Lung (tissue), 12 donors: ENCODE results near the gene ARHGEF17. TPM values are rescaled to one million over a fixed set of nuclear protein-coding genes. Genes with fewer than 3 reads are reported as not detected.

ENCODE experiments used
- ATAC-seq: fragments of 200-7000 bp; cut with Tn5 transposase; one replicate; pipeline ENCODE4 v1.9.1; 2020; ENCODE audit warnings: moderate number of reproducible peaks; ENCODE audit not compliant: insufficient read depth, low FRiP score
- DNase-seq, 3 donors: peaks; one replicate each; pipeline ENCODE4 v3.0.0-alpha.2; 2013 to 2017
- H3K27ac ChIP-seq, 2 donors: one replicate each; pipeline ENCODE4 v1.5.1; 2013; ENCODE audit warnings: mild to moderate bottlenecking in 2 of 2, moderate library complexity in 2 of 2, control low read depth in 1 of 2, inconsistent platforms in 1 of 2, low read depth in 1 of 2, low read length in 1 of 2
- H3K27me3 ChIP-seq, 3 donors: one replicate each; pipeline ENCODE4 v1.5.1; 2013; ENCODE audit warnings: low read length in 2 of 3; ENCODE audit not compliant: control insufficient read depth in 3 of 3, insufficient read depth in 3 of 3
- H3K36me3 ChIP-seq, 4 donors: one replicate each; pipeline ENCODE4 v1.5.1; 2013; ENCODE audit warnings: low read length in 4 of 4, mild to moderate bottlenecking in 1 of 4, moderate library complexity in 1 of 4; ENCODE audit not compliant: control insufficient read depth in 4 of 4, insufficient read depth in 4 of 4
- H3K4me1 ChIP-seq, 5 donors: one replicate each; pipeline ENCODE4 v1.5.1; 2013; ENCODE audit warnings: low read length in 5 of 5, mild to moderate bottlenecking in 2 of 5, moderate library complexity in 1 of 5; ENCODE audit not compliant: control insufficient read depth in 5 of 5, insufficient read depth in 5 of 5
- H3K4me3 ChIP-seq: one replicate; pipeline ENCODE4 v1.5.1; 2013; ENCODE audit warnings: mild to moderate bottlenecking, control low read depth, moderate library complexity
- H3K9ac ChIP-seq, 2 donors: one replicate each; pipeline ENCODE4 v1.5.1; 2013; ENCODE audit warnings: low read length in 2 of 2, control low read depth in 1 of 2; ENCODE audit not compliant: insufficient read depth in 1 of 2
- H3K9me3 ChIP-seq, 4 donors: one replicate each; pipeline ENCODE4 v1.5.1; 2013; ENCODE audit warnings: low read length in 3 of 4, mild to moderate bottlenecking in 1 of 4, moderate library complexity in 1 of 4; ENCODE audit not compliant: control insufficient read depth in 4 of 4, insufficient read depth in 3 of 4
- CTCF ChIP-seq: IDR thresholded peaks from 2 replicates; pipeline ENCODE4 v1.5.1; 2012; ENCODE audit warnings: mild to moderate bottlenecking; ENCODE audit errors: control extremely low read depth, extremely low read depth
- WGBS, 2 donors: extraction: QIAGEN DNeasy Blood & Tissue Kit; methylation state at CpG; one replicate each; pipeline ENCODE4 v1.1.7; 2013; 5-methylcytosine and 5-hydroxymethylcytosine counted together
- polyA plus RNA-seq, 2 donors: library from polyadenylated mRNA; stranded (reverse); fragments of 200-250 nt; gene quantifications; one replicate each; pipeline ENCODE4 v1.2.1, GENCODE V29; 2013
- total RNA-seq, 2 donors: library from RNA; depleted of rRNA in 1 of 2; stranded (reverse); fragments of >200 nt in 1 of 2; gene quantifications; one replicate each; pipeline ENCODE4 v1.2.1, GENCODE V29; 2014 to 2021
- donor health status: control.
- donor health status: control.
- donor health status: Bipolar disorder and iron deficiency.
- donor health status: healthy.
- donor health status: DM: yes; HTN: yes; CAD: no.

The ARHGEF17 gene
- total and polyA plus RNA-seq, 4 donors = 27.9 to 74.6 (median 53.5) TPM

- ATAC-seq (no peak), DNase-seq (no peak)
- Histone ChIP-seq H3K4me1 (peaks cover 0 to 16% (median 6%) of the 10 kb centered on the region in 5 donors), H3K9me3 (no peaks in the 10 kb centered on the region), H3K27ac (no peak overlapping the region), H3K36me3 (peaks cover 0 to 5% (median 4%) of the 10 kb centered on the region in 4 donors), H3K4me3 (no peak overlapping the region), H3K27me3 (no peaks in the 10 kb centered on the region), H3K9ac (no peak overlapping the region)
- 63 to 78% methylated on average over 39 to 40 of the region's 40 CpGs for WGBS, 2 donors
- no peak for TF ChIP-seq CTCF
These were observed 35.2 kb downstream of the ARHGEF17 start for GRCh38 chr11:73343076-73343873.

DNA sequence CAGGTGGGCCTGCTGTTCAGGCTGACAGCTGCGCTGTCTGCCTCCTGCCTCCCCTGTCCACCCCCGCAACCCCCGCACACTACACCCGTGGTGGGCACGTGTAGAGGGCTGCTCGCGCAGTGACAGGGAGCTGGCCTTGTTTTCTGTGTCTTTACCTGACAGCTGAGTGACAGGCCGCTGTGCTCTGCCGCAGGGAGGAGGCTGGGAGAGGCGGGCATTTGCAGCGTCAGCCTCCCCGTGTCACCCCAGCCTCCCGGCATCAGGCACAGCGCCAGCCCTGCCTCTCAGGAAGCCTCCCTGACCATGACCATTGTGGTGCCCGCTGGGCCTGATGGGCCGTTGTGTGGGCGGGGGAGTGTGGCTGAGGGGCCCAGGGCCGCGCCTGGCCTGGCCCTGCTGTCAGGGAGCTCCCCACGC is 36.1 kb downstream of the ARHGEF17 start:
- Histone ChIP-seq H3K27ac (no peak overlapping the region), H3K27me3 (no peaks in the 10 kb centered on the region), H3K9me3 (no peaks in the 10 kb centered on the region), H3K4me3 (no peak overlapping the region), H3K36me3 (peaks cover 0 to 6% (median 6%) of the 10 kb centered on the region in 4 donors), H3K4me1 (peaks cover 0 to 16% (median 6%) of the 10 kb centered on the region in 5 donors), H3K9ac (no peak overlapping the region)
- no peak for ATAC-seq
- WGBS, 2 donors = 65 to 75% methylated on average over 20 of the region's 20 CpGs
- TF ChIP-seq CTCF = no peak
- no peak for DNase-seq

GRCh38 chr11:73345481-73346160 is 37.5 kb downstream of the ARHGEF17 start:
- Histone ChIP-seq H3K4me1 (peaks cover 0 to 17% (median 6%) of the 10 kb centered on the region in 5 donors), H3K27ac (no peak overlapping the region), H3K9ac (no peak overlapping the region), H3K36me3 (peaks cover 0 to 6% (median 6%) of the 10 kb centered on the region in 4 donors), H3K4me3 (no peak overlapping the region), H3K27me3 (no peaks in the 10 kb centered on the region), H3K9me3 (no peaks in the 10 kb centered on the region)
- 89 to 90% methylated on average over 5 of the region's 5 CpGs for WGBS, 2 donors
- no peak for TF ChIP-seq CTCF
- ATAC-seq = no peak
- no peak for DNase-seq
